OCI-LY1 (cell line): ENCODE measurements around the gene TGFBR2.

Source experiments
- H2AFZ ChIP-seq: fragments of 200-600 bp; sonication (generic), shearing (Covaris generic); 2 replicates; pipeline ENCODE4 v1.6.0; 2014; ENCODE audit warnings: antibody characterized with exemption, mild to moderate bottlenecking, low read length
- H3F3A ChIP-seq: fragments of 200-600 bp; sonication (generic), shearing (Covaris generic); 2 replicates; pipeline ENCODE4 v1.6.0; 2014; ENCODE audit warnings: mild to moderate bottlenecking, antibody characterized with exemption, low read length, moderate library complexity; ENCODE audit not compliant: insufficient read depth
- H3K27ac ChIP-seq: fragments of 200-600 bp; sonication (generic); 2 replicates; pipeline ENCODE4 v1.5.1; 2014; ENCODE audit warnings: low read length, mixed run types, mild to moderate bottlenecking, low read depth; ENCODE audit not compliant: poor library complexity, severe bottlenecking
- H3K27me3 ChIP-seq: fragments of 200-600 bp; sonication (generic); 2 replicates; pipeline ENCODE4 v1.6.0; 2014; ENCODE audit warnings: antibody characterized with exemption, mild to moderate bottlenecking, low read length, moderate library complexity; ENCODE audit not compliant: insufficient read depth
- H3K36me3 ChIP-seq: fragments of 200-600 bp; sonication (generic); 2 replicates; pipeline ENCODE4 v1.6.1; 2014; ENCODE audit warnings: mild to moderate bottlenecking, antibody characterized with exemption, low read length, moderate library complexity, mixed read lengths; ENCODE audit not compliant: insufficient read depth
- H3K4me1 ChIP-seq: fragments of 200-600 bp; sonication (generic); 2 replicates; pipeline ENCODE4 v1.5.1; 2014; ENCODE audit warnings: mild to moderate bottlenecking, low read length, moderate library complexity; ENCODE audit not compliant: insufficient read depth, severe bottlenecking
- H3K4me2 ChIP-seq: fragments of 200-600 bp; sonication (generic), shearing (Covaris generic); 2 replicates; pipeline ENCODE4 v1.6.1; 2014; ENCODE audit warnings: low read length
- H3K4me3 ChIP-seq: fragments of 200-600 bp; sonication (generic); 2 replicates; pipeline ENCODE4 v1.5.1; 2014; ENCODE audit warnings: low read length, low read depth, mild to moderate bottlenecking, mixed read lengths; ENCODE audit not compliant: poor library complexity, severe bottlenecking
- H3K79me2 ChIP-seq: fragments of 200-600 bp; shearing (Covaris generic); 2 replicates; pipeline ENCODE4 v1.6.1; 2016; ENCODE audit warnings: mixed run types, low read length, mixed read lengths; ENCODE audit not compliant: insufficient read depth
- H3K9ac ChIP-seq: fragments of 200-600 bp; sonication (generic), shearing (Covaris generic); 2 replicates; pipeline ENCODE4 v1.6.1; 2014; ENCODE audit warnings: mild to moderate bottlenecking, low read length, mixed read lengths
- H3K9me2 ChIP-seq: fragments of 200-600 bp; sonication (generic), shearing (Covaris generic); 2 replicates; pipeline ENCODE4 v1.6.1; 2014; ENCODE audit warnings: low read depth, mild to moderate bottlenecking, low read length, mixed read lengths
- H3K9me3 ChIP-seq: fragments of 200-600 bp; shearing (Covaris generic); 2 replicates; pipeline ENCODE4 v1.6.1; 2014; ENCODE audit warnings: low read length, mixed read lengths
- H4K20me1 ChIP-seq: fragments of 200-600 bp; sonication (generic), shearing (Covaris generic); 2 replicates; pipeline ENCODE4 v1.6.0; 2016; ENCODE audit warnings: mild to moderate bottlenecking, low read length; ENCODE audit not compliant: insufficient read depth
- EZH2 ChIP-seq: fragments of 200-600 bp; sonication (generic), shearing (Covaris generic); IDR thresholded peaks from 2 replicates; pipeline ENCODE4 v1.8.0; 2017; ENCODE audit warnings: borderline replicate concordance, mixed run types, mild to moderate bottlenecking, antibody characterized with exemption, low read length, moderate library complexity, mixed read lengths
- TF ChIP-seq, protein P1 (sequence below): fragments of 200-600 bp; sonication (generic), shearing (Covaris generic); IDR thresholded peaks from 2 replicates; pipeline ENCODE4 v1.5.1; 2017; ENCODE audit warnings: mild to moderate bottlenecking, antibody characterized with exemption, low read length, moderate library complexity, mixed read lengths

The TGFBR2 gene

DNA sequence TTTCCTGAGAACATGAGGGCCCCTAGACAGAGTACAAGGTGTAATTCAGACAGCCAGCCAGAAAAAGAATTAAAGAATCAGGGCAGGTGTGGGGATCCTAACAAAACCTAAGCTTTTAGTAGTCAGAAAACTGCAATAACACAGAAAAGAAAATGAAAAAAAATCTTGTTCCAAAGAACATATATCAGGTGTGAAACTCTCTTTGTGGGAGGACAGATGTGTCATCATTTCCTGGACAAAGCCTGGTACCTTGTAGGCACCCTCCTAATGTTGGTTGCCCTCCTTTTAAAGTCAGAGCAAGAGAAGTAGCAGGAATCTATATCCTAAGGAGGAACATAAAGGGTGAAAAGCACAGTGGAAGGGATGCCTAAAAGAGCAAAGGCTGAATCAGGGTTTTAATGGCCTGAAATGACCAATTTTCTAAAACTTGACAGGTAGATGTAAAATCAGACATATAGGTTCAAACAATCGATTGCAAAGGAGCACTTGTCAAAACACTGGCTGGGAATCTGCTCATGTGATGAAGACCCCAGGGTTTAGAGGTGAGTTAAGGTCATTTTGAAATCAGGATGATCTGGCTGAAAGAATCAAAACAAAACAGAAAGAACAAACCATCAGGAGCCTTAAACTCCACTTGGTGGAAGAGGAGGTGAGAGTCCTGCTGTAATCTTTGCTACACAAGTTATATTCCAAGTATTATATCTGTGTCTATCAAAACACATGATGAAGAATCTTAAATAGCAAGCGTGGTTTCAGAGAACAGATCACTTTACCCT is 54.9 kb downstream of the TGFBR2 start:
- Histone ChIP-seq H4K20me1 (no peaks in the 10 kb centered on the region), H2AFZ (no peak overlapping the region), H3K79me2 (no peaks in the 10 kb centered on the region), H3F3A (no peaks in the 10 kb centered on the region), H3K9me3 (no peaks in the 10 kb centered on the region), H3K27me3 (no peaks in the 10 kb centered on the region), H3K9me2 (no peaks in the 10 kb centered on the region), H3K36me3 (peaks cover 57% of the 10 kb centered on the region), H3K9ac (no peak overlapping the region), H3K27ac (no peak overlapping the region), H3K4me1 (peaks cover 42% of the 10 kb centered on the region), H3K4me3 (no peak overlapping the region), H3K4me2 (no peak overlapping the region)
- TF ChIP-seq EZH2 = no peak
- TF ChIP-seq, protein P1, sequence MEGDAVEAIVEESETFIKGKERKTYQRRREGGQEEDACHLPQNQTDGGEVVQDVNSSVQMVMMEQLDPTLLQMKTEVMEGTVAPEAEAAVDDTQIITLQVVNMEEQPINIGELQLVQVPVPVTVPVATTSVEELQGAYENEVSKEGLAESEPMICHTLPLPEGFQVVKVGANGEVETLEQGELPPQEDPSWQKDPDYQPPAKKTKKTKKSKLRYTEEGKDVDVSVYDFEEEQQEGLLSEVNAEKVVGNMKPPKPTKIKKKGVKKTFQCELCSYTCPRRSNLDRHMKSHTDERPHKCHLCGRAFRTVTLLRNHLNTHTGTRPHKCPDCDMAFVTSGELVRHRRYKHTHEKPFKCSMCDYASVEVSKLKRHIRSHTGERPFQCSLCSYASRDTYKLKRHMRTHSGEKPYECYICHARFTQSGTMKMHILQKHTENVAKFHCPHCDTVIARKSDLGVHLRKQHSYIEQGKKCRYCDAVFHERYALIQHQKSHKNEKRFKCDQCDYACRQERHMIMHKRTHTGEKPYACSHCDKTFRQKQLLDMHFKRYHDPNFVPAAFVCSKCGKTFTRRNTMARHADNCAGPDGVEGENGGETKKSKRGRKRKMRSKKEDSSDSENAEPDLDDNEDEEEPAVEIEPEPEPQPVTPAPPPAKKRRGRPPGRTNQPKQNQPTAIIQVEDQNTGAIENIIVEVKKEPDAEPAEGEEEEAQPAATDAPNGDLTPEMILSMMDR = no peak

DNA sequence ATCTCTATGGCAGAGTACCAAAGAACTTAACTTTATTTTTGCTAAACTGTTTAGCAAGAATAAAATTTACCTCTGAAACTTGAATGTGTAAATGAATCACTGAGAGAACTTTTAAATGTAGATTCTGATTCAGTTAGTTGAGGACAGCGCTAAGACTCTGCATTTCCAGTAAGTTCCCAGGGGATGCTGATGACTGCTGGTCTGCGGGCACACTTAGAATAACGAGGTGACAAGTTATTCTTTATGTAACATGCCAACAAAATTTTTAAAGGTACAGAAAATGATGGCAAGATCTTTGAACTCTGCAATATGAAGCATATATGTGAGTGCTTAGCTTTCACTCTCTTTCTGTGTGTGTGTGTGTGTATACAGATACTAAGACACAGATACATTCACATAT is 56.4 kb downstream of the TGFBR2 start:
- H3K4me2 ChIP-seq = no peak overlapping the region
- H3K4me1 ChIP-seq = peaks cover 32% of the 10 kb centered on the region
- no peaks in the 10 kb centered on the region for H3F3A ChIP-seq
- no peak overlapping the region for H3K27ac ChIP-seq
- H2AFZ ChIP-seq = no peak overlapping the region
- no peaks in the 10 kb centered on the region for H4K20me1 ChIP-seq
- H3K27me3 ChIP-seq = no peaks in the 10 kb centered on the region
- H3K79me2 ChIP-seq = no peaks in the 10 kb centered on the region
- TF ChIP-seq, protein P1 = no peak
- TF ChIP-seq EZH2 = no peak
- no peaks in the 10 kb centered on the region for H3K9me3 ChIP-seq
- H3K4me3 ChIP-seq = no peak overlapping the region
- no peaks in the 10 kb centered on the region for H3K9me2 ChIP-seq
- H3K9ac ChIP-seq = no peak overlapping the region
- H3K36me3 ChIP-seq = peaks cover 53% of the 10 kb centered on the region

DNA sequence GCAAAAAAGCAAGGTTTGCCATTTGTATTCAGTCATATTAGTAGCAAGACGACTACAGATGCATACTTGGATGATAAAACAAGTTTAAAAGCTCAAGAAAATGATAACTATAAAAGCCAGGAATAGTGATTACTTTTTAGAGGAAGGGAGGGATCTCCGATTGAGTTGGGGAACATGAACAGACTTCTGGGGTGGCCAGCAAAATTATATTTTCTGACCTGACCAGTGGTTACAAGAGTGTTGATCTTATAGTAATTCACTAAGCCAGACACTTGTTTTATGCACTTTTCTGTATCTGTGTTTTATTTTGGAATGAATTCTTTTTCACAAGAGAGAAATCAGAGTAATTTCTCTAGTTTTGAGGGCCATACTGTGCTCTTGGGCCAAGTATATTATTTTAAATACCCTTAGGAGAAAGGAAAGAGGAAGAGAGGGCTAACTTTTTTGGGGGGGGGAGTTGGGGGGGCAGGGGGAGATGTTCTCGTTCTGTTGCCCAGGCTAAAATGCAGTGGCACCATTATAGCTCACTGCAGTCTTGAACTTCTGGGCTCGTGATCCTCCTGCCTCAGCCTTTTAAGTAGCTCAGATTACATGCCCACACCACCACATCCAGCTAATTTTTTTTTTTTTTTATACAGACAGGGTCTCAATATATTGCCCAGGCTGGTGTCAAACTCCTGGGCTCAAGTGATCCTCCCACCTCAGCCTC is 57.3 kb downstream of the TGFBR2 start:
- Histone ChIP-seq H4K20me1 (no peaks in the 10 kb centered on the region), H3K27me3 (no peaks in the 10 kb centered on the region), H2AFZ (no peak overlapping the region), H3K9me3 (no peaks in the 10 kb centered on the region), H3K36me3 (peaks cover 61% of the 10 kb centered on the region), H3K4me3 (no peak overlapping the region), H3F3A (no peaks in the 10 kb centered on the region), H3K4me1 (peaks cover 23% of the 10 kb centered on the region), H3K9ac (no peak overlapping the region), H3K79me2 (no peaks in the 10 kb centered on the region), H3K27ac (no peak overlapping the region), H3K9me2 (no peaks in the 10 kb centered on the region), H3K4me2 (no peak overlapping the region)
- TF ChIP-seq, protein P1 = no peak
- no peak for TF ChIP-seq EZH2
